ENCODE data around the gene CCR2.

Gene CCR2

DNA sequence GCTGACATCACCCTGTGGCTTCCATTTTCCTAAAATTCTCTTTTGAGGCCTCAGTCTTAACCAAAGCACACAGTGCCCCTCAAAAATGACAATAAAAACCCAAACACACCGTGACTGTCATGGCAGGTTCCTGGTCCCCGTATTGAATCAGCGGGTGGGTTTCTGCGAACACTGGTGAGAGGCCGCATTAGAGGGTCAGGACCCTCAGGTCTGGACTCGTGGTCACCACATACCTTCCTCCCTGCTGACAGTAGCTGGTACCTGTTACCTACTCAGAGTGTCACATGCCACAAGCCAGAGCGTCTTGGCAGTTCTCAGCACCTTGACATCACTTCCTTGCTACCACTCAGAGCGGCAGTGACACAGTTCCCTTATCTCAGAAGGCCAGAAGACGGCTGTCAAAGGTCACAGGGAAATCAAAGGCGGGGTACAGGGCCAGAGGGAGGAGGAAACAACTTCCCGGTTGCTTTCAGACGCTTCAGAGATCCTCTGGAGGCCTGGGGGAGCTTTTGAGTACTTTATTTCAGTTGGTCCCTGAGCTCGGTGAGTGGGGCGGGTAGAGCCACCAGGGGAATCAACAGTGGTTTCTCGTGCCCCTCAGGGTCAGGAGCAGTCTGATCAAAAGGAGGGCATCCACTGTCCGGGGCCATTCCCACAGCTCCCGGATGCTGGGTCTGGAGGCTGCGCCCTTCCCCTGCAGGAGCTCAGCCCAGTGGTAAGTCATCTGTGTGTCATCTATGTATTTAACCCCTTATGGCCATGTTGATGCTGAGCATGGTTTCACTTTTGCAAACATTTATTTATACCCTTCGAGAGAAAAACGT, 53.1 kb downstream of the CCR2 start, which contains the start of the genes CCR5AS and CCRL2:
CCR5AS (minus strand) TSS at position 279 of the 824 bp plus-strand sequence.
CCRL2 (plus strand) TSS at position 472 of the 824 bp plus-strand sequence. CDS start 821 bp downstream, outside the sequence.
- peak; percentile 79 for DNase-seq

DNA sequence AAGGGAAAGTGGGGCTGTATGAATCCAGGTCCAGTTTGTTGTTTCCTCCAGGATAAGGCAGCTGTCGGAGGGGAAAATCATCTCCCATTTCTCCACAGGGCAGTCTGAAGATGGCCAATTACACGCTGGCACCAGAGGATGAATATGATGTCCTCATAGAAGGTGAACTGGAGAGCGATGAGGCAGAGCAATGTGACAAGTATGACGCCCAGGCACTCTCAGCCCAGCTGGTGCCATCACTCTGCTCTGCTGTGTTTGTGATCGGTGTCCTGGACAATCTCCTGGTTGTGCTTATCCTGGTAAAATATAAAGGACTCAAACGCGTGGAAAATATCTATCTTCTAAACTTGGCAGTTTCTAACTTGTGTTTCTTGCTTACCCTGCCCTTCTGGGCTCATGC, 54.1 kb downstream of the CCR2 start:
- no peak for DNase-seq

DNA sequence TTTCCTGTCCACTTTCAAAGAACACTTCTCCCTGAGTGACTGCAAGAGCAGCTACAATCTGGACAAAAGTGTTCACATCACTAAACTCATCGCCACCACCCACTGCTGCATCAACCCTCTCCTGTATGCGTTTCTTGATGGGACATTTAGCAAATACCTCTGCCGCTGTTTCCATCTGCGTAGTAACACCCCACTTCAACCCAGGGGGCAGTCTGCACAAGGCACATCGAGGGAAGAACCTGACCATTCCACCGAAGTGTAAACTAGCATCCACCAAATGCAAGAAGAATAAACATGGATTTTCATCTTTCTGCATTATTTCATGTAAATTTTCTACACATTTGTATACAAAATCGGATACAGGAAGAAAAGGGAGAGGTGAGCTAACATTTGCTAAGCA, 54.9 kb downstream of the CCR2 start:
- no peak for DNase-seq

DNA sequence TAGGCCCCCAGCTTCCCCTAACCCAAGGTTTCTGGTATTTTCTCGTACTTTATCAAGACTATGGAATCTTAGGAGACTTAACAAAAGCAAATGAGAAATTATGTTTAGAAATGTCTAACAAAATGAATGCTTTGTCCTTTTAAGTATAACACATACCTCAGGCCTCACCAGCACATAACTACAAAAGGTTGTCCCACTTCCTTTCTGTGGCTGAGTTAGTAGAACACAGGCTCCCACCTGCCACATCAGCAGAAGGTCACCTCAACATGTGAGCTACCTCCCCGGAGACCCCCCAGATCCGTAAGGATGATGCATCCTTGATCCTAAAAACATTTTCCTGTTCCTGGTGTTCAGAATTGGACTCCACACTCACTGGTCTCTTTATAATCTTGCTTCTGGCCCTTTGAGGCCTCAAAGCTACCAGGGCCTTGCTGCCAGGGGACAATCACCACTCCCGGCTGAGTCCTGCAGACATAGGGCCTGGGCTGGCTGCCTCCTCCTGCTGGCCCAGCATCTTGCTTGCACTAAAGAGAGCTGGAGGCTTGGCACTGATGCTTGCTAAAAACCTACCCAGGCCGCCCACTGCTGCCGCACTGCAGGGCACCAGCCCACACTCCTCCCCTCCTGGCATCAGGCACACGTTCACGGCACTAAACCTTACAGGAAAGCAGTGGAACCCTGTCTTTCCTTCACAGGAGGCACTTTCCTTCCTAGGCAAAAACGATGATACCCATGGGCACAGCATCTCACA, 56.0 kb downstream of the CCR2 start:
- no peak for DNase-seq

All from GDM1 (cell line).